Kidney epithelial cell (primary cell): ENCODE data around the gene HINT2. TPM values are rescaled to one million over a fixed set of nuclear protein-coding genes. Genes with fewer than 3 reads are reported as not detected.

ENCODE experiments used
- DNase-seq: peaks from one replicate; pipeline ENCODE4 v3.0.0-alpha.2; 2010; ENCODE audit warnings: low read depth
- H3K27me3 ChIP-seq: 2 replicates; pipeline ENCODE4 v1.6.0; 2011; ENCODE audit warnings: low read length; ENCODE audit not compliant: control insufficient read depth, insufficient read depth
- H3K36me3 ChIP-seq: 2 replicates; pipeline ENCODE4 v1.5.1; 2011; ENCODE audit warnings: low read length; ENCODE audit not compliant: control insufficient read depth, insufficient read depth
- H3K4me3 ChIP-seq: 2 replicates; pipeline ENCODE4 v1.5.1; 2011; ENCODE audit warnings: low read depth, mild to moderate bottlenecking, control low read depth, low read length
- CTCF ChIP-seq: IDR thresholded peaks from 2 replicates; pipeline ENCODE4 v1.5.1; 2011; ENCODE audit warnings: mild to moderate bottlenecking, moderate library complexity, low read length, control low read depth, inconsistent platforms; ENCODE audit not compliant: insufficient read depth, poor library complexity, severe bottlenecking
- total RNA-seq: library from RNA; depleted of rRNA; stranded (reverse); fragments of >200 nt; gene quantifications from 2 replicates; pipeline ENCODE4 v1.2.3, GENCODE V29; 2015

Gene HINT2
- total RNA-seq, 1 donor from 2014 or later = 54.9 TPM

- DNase-seq = no peak
- peaks cover 31% of the 10 kb centered on the region for H3K27me3 ChIP-seq
- H3K4me3 ChIP-seq = no peak overlapping the region
- TF ChIP-seq CTCF = no peak
- H3K36me3 ChIP-seq = no peaks in the 10 kb centered on the region
Observed at GRCh38 chr9:35859310-35859989, 44.6 kb upstream of the HINT2 start.

- DNase-seq = no peak
- H3K36me3 ChIP-seq = no peaks in the 10 kb centered on the region
- no peak overlapping the region for H3K4me3 ChIP-seq
- TF ChIP-seq CTCF = no peak
- peaks cover 27% of the 10 kb centered on the region for H3K27me3 ChIP-seq
Observed at GRCh38 chr9:35858458-35858857, 43.6 kb upstream of the HINT2 start.

- H3K36me3 ChIP-seq = no peaks in the 10 kb centered on the region
- DNase-seq = no peak
- H3K4me3 ChIP-seq = no peak overlapping the region
- TF ChIP-seq CTCF = no peak
- H3K27me3 ChIP-seq = peaks cover 22% of the 10 kb centered on the region
Observed at GRCh38 chr9:35856882-35857281, 42.0 kb upstream of the HINT2 start.

GRCh38 chr9:35856206-35856605 is 41.4 kb upstream of the HINT2 start:
- Histone ChIP-seq H3K36me3 (no peaks in the 10 kb centered on the region), H3K27me3 (peaks cover 16% of the 10 kb centered on the region), H3K4me3 (no peak overlapping the region)
- DNase-seq = no peak
- no peak for TF ChIP-seq CTCF

GRCh38 chr9:35854091-35854762 is 39.4 kb upstream of the HINT2 start:
- Histone ChIP-seq H3K36me3 (no peaks in the 10 kb centered on the region), H3K27me3 (peaks cover 5% of the 10 kb centered on the region), H3K4me3 (no peak overlapping the region)
- no peak for TF ChIP-seq CTCF
- no peak for DNase-seq
